B cell (primary cell): ENCODE results near the gene AIFM2. TPM values are rescaled to one million over a fixed set of nuclear protein-coding genes. Genes with fewer than 3 reads are reported as not detected.

ENCODE experiments used
- ATAC-seq: fragments of 200-7000 bp; cut with Tn5 transposase; one replicate; pipeline ENCODE4 v1.10.0; 2021; ENCODE audit warnings: low read depth, mild to moderate bottlenecking, moderate number of reproducible peaks, moderate library complexity
- CTCF ChIA-PET: fragments of 350-600 bp; sonication (Branson Sonifier 250); formaldehyde crosslinking; loops from one replicate; lab custom pipeline; 2021; ENCODE audit warnings: antibody characterized with exemption, inconsistent platforms; lab: Charles Lee
- POLR2A ChIA-PET: fragments of 350-600 bp; sonication (Branson Sonifier 250); formaldehyde crosslinking; loops from one replicate; lab custom pipeline; 2021; ENCODE audit warnings: antibody characterized with exemption; lab: Charles Lee
- DNase-seq: peaks from one replicate; pipeline ENCODE4 v3.0.0; 2013
- H2AFZ ChIP-seq: 2 replicates; pipeline ENCODE4 v1.6.1; 2012; ENCODE audit warnings: mild to moderate bottlenecking, low read depth, low read length; ENCODE audit not compliant: insufficient read depth, poor library complexity, severe bottlenecking
- H3K27ac ChIP-seq, 2 donors: 1 replicate in 1 of 2; 2 replicates in 1 of 2; pipeline ENCODE4 v1.5.1; 2012 to 2013; ENCODE audit warnings: low read length in 2 of 2, mild to moderate bottlenecking in 2 of 2, moderate library complexity in 1 of 2
- H3K27me3 ChIP-seq, 4 experiments: fragments of 200-600 bp in 1 of 4; sonication (generic) in 1 of 4; replicated peaks in 1 of 4; 1 replicate in 2 of 4; 2 replicates in 2 of 4; pipeline versions ENCODE4 v1.6.1 to v1.7.0; 2013 to 2016; ENCODE audit warnings: low read length in 3 of 4, mild to moderate bottlenecking in 2 of 4, mixed read lengths in 1 of 4, moderate library complexity in 1 of 4; ENCODE audit not compliant: insufficient read depth in 4 of 4, control insufficient read depth in 3 of 4; ENCODE audit errors: control extremely low read depth in 1 of 4
- H3K36me3 ChIP-seq, 2 experiments: replicated peaks in 1 of 2; 1 replicate in 1 of 2; 2 replicates in 1 of 2; pipeline versions ENCODE4 v1.6.1 to v1.7.1; 2013; ENCODE audit warnings: low read length in 1 of 2; ENCODE audit not compliant: insufficient read depth in 2 of 2, control insufficient read depth in 1 of 2; ENCODE audit errors: control extremely low read depth in 1 of 2, extremely low read depth in 1 of 2
- H3K4me1 ChIP-seq, 2 donors: fragments of 200-600 bp in 1 of 2; sonication (generic) in 1 of 2; 1 replicate in 1 of 2; 2 replicates in 1 of 2; pipeline versions ENCODE4 v1.5.1 to v1.6.1; 2013 to 2017; ENCODE audit warnings: low read length in 2 of 2; ENCODE audit not compliant: control insufficient read depth in 2 of 2, insufficient read depth in 2 of 2
- H3K4me2 ChIP-seq: replicated peaks from 2 replicates; pipeline ENCODE3; 2012; ENCODE audit warnings: mild to moderate bottlenecking, low read depth, low read length; ENCODE audit not compliant: poor library complexity, severe bottlenecking
- H3K4me3 ChIP-seq, 5 experiments: fragments of 200-600 bp in 1 of 5; sonication (generic) in 1 of 5; 1 replicate in 3 of 5; 2 replicates in 2 of 5; pipeline versions ENCODE4 v1.5.1 to v1.7.0; 2011 to 2016; ENCODE audit warnings: low read length in 4 of 5, mild to moderate bottlenecking in 4 of 5, low read depth in 2 of 5, control low read depth in 1 of 5, moderate library complexity in 1 of 5; ENCODE audit not compliant: insufficient read depth in 1 of 5; ENCODE audit errors: control extremely low read depth in 1 of 5, extremely low read depth in 1 of 5
- H3K79me2 ChIP-seq: fragments of 200-600 bp; sonication (generic); one replicate; pipeline ENCODE4 v1.6.0; 2016; ENCODE audit warnings: low read length; ENCODE audit not compliant: control insufficient read depth, insufficient read depth
- H3K9ac ChIP-seq: fragments of 200-600 bp; sonication (generic); 2 replicates; pipeline ENCODE4 v1.6.1; 2017; ENCODE audit warnings: mild to moderate bottlenecking, low read length, moderate library complexity
- H3K9me3 ChIP-seq, 3 donors: one replicate each; pipeline versions ENCODE4 v1.6.1 to v1.7.1; 2013; ENCODE audit warnings: low read length in 2 of 3; ENCODE audit not compliant: control insufficient read depth in 2 of 3, insufficient read depth in 1 of 3; ENCODE audit errors: control extremely low read depth in 1 of 3
- H4K20me1 ChIP-seq: 2 replicates; pipeline ENCODE4 v1.6.0; 2012; ENCODE audit warnings: mild to moderate bottlenecking, low read length; ENCODE audit not compliant: insufficient read depth, control insufficient read depth, poor library complexity, severe bottlenecking
- H3K27ac Mint-ChIP-seq: one replicate; pipeline ENCODE4 v1.8.0; 2021; ENCODE audit warnings: mixed read lengths
- H3K27me3 Mint-ChIP-seq: one replicate; pipeline ENCODE4 v1.8.0; 2021; ENCODE audit warnings: mixed read lengths
- H3K4me1 Mint-ChIP-seq: one replicate; pipeline ENCODE4 v1.8.0; 2021; ENCODE audit warnings: mixed read lengths
- H3K4me3 Mint-ChIP-seq: one replicate; pipeline ENCODE4 v1.8.0; 2021; ENCODE audit warnings: mixed read lengths
- H3K9me3 Mint-ChIP-seq: one replicate; pipeline ENCODE4 v1.8.0; 2022; ENCODE audit warnings: mixed read lengths; ENCODE audit not compliant: insufficient read depth
- CTCF ChIP-seq: fragments of 200-600 bp; IDR thresholded peaks from one replicate; pipeline ENCODE4 v1.8.0; 2022; ENCODE audit warnings: antibody characterized with exemption, mild to moderate bottlenecking
- EZH2 ChIP-seq: IDR thresholded peaks from 2 replicates; pipeline ENCODE4 v1.6.1; 2012; ENCODE audit warnings: borderline replicate concordance, low read depth, mild to moderate bottlenecking, moderate library complexity, low read length; ENCODE audit not compliant: insufficient read depth, poor library complexity, severe bottlenecking
- WGBS: methylation state at CpG from one replicate; pipeline ENCODE4 v1.1.5; 2013; ENCODE audit warnings: missing lambda C conversion rate; ENCODE audit not compliant: insufficient coverage; 5-methylcytosine and 5-hydroxymethylcytosine counted together
- intact Hi-C: fragments of 100-400 bp; cut with micrococcal nuclease; formaldehyde crosslinking; loops from one replicate; pipeline ENCODE4 v1.10.0; 2022
- polyA plus RNA-seq: library from polyadenylated mRNA; depleted of rRNA; stranded (reverse); fragments of >200 nt; gene quantifications from 2 replicates; pipeline ENCODE4 v1.2.3, GENCODE V29; 2012
- total RNA-seq, 2 donors: library from RNA; stranded (reverse); fragments of 120-200 nt in 1 of 2; gene quantifications; 1 replicate in 1 of 2; 2 replicates in 1 of 2; pipeline versions ENCODE4 v1.2.3 to v1.2.4, GENCODE V29; 2013 to 2022

AIFM2 gene
- total and polyA plus RNA-seq, 2 donors (not counting 1 experiment from before 2014, with no cell fraction given), result 5.6 to 8.1 TPM

DNA sequence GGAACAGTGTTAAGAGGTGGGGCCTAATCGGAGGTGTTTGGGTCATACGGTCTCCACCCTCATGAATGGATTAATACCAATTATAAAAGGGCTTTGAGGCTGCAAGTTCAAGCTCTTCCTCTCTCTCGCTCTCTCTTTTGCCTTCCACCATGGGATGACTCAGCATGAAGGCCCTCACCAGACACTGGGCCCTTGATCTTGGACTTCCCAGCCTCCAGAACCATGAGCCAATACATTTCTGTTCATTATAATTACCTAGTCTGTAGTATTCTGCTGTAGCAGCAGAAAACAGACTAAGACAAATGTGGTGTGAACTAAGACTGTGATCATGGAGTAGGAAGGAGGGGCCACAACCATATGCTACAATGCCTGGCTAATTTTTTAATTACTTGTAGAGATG, 7.7 kb downstream of the AIFM2 start:
- no CpG with 5 or more reads among the region's 3 CpGs for WGBS
- no peak for DNase-seq
- CTCF ChIA-PET, result no interaction called here

DNA sequence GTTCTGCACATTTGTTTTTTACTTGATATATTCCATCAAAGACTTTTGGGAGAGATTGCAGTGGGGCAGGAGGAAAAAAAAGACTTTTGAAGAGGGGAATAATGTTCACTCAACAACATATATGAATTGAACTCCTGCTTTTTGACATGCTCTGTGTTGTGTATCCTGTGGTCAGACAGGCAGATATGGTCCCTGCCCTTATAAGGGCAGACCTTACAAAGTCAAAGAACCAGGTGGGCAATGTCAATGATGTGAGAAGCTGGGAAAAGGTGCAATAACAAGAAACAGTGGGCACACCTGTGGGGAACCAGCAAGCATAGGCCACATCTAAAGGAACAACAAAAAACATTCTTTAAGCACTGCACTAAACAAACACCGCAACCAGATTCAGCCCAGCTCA, 8.2 kb downstream of the AIFM2 start:
- Mint-ChIP-seq H3K9me3 (no peaks in the 10 kb centered on the region), H3K27ac (no peak overlapping the region), H3K4me3 (no peak overlapping the region), H3K27me3 (no peaks in the 10 kb centered on the region), H3K4me1 (peaks cover 7% of the 10 kb centered on the region)
- Histone ChIP-seq H3K36me3 (peaks cover 0 to 3% of the 10 kb centered on the region in 2 experiments), H3K27ac (no peak overlapping the region), H3K27me3 (no peaks in the 10 kb centered on the region), H3K9me3 (no peaks in the 10 kb centered on the region), H3K4me3 (no peak overlapping the region), H3K4me1 (peaks cover 0 to 4% of the 10 kb centered on the region in 2 donors), H4K20me1 (no peaks in the 10 kb centered on the region), H3K79me2 (no peaks in the 10 kb centered on the region), H3K4me2 (no peak overlapping the region), H3K9ac (no peak overlapping the region), H2AFZ (no peak overlapping the region)
- 100% methylated on average over 1 of the region's 1 CpG for WGBS
- TF ChIP-seq EZH2 (no peak), CTCF (no peak)
- ATAC-seq (no peak), DNase-seq (no peak)
- ChIA-PET CTCF (no interaction called here), POLR2A (no interaction called here)
- intact Hi-C loops, result no loop called here

More for the DNA sequence above, 7.7 kb downstream of the AIFM2 start:
- Histone ChIP-seq H3K79me2 (no peaks in the 10 kb centered on the region), H3K4me1 (peaks cover 0 to 4% of the 10 kb centered on the region in 2 donors), H3K9ac (no peak overlapping the region), H3K36me3 (peaks cover 0 to 3% of the 10 kb centered on the region in 2 experiments), H4K20me1 (no peaks in the 10 kb centered on the region), H3K4me3 (no peak overlapping the region), H2AFZ (no peak overlapping the region), H3K27me3 (no peaks in the 10 kb centered on the region), H3K4me2 (no peak overlapping the region), H3K27ac (no peak overlapping the region), H3K9me3 (no peaks in the 10 kb centered on the region)
- TF ChIP-seq CTCF, result no peak
- TF ChIP-seq EZH2, result no peak
- Mint-ChIP-seq H3K4me1 (peaks cover 7% of the 10 kb centered on the region), H3K9me3 (no peaks in the 10 kb centered on the region), H3K27ac (no peak overlapping the region), H3K27me3 (no peaks in the 10 kb centered on the region), H3K4me3 (no peak overlapping the region)
- intact Hi-C loops, result no loop called here
- ATAC-seq, result no peak
- POLR2A ChIA-PET, result no interaction called here
